ENCODE measurements around the gene AHCYL2.
"Not testable (repeated sequence)": the region's sequence is repeated elsewhere in the genome, so short reads cannot be mapped to it uniquely, and the experiment has no call there.

Gene AHCYL2

GRCh38 chr7:129385598-129385997, 160.8 kb downstream of the AHCYL2 start:
- no peak for DNase-seq

DNA sequence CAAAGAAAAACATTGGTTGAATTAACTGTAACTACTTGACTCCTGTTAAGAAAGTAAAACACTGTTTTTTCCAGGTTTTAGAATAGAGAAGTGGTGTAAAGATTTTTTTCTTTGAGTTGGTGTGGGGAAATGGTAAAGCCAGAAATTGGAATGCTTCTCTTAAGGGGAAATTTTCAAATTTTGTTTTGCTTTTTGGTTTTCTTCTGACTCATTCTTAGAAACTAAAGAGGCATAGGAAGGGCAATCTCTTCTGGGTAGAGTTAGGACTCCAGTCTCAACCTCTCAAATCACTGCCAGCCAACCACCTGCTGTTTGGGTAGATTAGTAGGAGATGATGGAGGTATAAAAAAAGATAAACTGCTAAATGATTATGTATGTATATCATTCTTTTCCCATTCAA, 161.7 kb downstream of the AHCYL2 start:
- no peak for DNase-seq

DNA sequence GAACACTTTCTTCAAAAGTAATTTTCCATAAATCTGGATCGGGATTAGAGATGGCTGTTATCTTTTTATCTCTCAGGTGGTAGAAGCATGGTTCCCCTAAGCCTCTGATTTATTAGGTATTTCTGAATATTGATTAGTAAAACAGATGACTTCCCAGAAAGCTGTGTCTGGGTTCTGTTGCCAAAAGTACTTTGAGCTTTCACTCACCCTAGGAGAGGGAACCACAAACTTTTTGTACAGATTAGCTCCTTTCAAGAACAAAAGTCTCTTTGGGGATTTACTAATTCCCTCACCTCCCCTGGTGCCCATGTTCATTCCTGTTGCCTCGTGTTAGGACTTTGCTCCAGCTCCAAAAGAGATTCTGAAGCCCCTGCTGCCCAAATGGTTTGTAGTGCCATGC, 162.7 kb downstream of the AHCYL2 start:
- DNase-seq, result no peak

DNA sequence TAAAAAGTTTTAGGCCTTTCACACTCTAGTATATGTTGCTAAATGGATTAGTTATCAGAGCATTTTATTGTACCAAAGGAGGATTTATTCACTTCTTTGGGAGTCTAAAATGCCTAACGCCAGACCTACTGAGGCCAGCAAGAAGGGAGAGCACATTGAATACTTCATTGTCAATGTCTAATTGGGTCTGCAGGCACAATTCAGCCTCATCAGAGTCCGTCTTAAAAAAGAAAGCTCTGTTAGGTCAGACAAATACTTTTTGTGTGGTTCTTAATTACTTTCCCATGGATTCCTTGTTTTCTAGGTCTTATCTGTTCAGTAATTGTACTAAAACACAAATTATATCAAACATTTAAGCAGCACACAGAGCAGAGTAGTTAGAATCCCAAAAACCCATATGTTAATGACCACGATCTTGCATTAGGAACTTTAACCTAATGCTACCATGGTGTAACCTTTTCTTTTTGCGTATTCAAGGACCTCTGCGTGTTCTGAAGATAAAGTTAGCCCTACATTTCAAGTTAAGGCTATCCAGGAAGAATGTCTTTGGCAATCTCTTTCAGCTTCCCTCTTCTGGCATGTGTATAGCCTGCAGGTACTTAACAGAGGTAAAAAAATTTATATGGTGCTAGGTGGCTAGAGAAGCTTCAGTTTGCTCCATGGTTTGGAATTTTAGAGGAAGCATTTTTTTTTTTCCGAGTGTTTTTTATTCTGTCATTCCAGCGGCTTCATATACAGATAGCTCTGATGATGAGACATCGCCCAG, 163.7 kb downstream of the AHCYL2 start:
- DNase-seq, result no peak

- no peak for DNase-seq
Observed at GRCh38 chr7:129389829-129390228, 165.0 kb downstream of the AHCYL2 start.

DNA sequence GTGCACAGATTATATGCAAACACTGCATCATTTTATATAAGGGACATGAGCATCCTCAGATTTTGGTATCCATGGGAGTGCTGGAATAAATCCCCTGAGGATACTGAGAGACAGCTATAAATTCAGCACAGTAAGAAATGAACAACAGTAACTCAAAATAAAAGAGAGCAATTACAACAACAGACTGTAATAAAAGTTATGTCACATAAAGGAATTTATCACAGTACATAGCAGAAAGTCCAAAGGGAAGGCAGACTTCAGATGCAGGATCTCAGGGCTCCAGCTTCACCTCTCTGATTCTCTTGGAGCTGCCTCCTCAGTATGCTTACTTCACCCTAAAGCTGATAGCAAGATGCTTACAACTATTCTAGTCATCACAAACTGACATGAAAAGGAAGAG, 165.5 kb downstream of the AHCYL2 start:
- DNase-seq, result no peak

- no peak for DNase-seq
Observed at GRCh38 chr7:129391546-129392171, 166.8 kb downstream of the AHCYL2 start.

- no peak for DNase-seq
Observed at GRCh38 chr7:129393255-129393654, 168.4 kb downstream of the AHCYL2 start.

DNA sequence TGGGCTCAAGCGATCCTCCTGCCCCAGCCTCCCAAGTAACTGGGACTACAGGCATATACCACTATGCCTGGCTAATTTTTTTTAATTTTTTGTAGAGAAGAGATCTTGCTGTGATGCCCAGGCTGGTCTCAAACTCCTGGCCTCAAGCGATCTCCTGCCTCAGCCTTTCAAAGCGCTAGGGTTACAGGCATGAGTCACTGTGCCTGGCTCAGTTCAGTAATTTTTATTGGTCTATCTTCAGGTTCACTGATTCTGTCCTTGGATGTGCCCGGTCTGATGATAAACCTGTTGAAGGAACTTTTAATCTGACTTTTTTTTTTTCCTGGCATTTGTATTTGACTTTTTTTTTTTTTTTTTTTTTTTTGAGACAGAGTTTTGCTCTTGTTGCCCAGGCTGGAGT, 169.3 kb downstream of the AHCYL2 start:
- no peak for DNase-seq

- DNase-seq, result peak; percentile 8 to 41 (median 27)
Observed at GRCh38 chr7:129394982-129395914, 170.4 kb downstream of the AHCYL2 start.

DNA sequence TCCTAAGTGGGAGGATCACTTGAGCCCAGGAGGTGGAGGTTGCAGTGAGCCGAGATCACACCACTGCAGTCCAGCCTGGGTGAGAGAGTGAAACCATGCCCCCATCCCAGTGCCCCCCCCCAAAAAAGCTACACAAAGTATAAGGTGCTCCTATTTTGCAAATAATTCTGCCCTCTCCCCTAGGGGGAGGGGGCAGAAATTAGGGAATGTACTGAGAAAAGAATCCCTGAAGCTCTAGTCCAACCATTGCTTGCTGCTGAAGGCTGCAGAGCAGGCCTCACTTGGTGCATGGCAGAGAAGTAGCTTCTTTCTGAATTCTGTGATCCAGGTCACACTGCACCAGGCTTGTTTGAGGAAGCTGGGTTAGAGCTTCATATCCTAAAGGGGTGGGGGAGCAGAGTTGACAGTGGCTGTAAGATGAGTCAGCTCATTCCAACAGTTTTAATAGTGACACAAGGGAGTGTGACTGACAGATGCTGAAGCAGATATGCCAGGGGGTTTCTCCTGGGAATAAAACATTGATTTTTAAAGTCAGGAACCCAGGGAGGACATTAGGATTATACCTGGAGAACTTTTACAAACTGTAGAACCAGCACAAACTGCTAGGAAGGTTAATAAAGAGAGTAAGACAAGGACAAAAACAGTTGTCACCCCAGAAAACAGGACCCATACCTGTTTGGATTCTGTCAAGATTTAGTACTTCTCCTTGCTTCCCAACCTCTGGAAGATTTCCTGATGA, 176.6 kb downstream of the AHCYL2 start:
- DNase-seq, result peak; percentile 64 to 79 (median 75)

DNA sequence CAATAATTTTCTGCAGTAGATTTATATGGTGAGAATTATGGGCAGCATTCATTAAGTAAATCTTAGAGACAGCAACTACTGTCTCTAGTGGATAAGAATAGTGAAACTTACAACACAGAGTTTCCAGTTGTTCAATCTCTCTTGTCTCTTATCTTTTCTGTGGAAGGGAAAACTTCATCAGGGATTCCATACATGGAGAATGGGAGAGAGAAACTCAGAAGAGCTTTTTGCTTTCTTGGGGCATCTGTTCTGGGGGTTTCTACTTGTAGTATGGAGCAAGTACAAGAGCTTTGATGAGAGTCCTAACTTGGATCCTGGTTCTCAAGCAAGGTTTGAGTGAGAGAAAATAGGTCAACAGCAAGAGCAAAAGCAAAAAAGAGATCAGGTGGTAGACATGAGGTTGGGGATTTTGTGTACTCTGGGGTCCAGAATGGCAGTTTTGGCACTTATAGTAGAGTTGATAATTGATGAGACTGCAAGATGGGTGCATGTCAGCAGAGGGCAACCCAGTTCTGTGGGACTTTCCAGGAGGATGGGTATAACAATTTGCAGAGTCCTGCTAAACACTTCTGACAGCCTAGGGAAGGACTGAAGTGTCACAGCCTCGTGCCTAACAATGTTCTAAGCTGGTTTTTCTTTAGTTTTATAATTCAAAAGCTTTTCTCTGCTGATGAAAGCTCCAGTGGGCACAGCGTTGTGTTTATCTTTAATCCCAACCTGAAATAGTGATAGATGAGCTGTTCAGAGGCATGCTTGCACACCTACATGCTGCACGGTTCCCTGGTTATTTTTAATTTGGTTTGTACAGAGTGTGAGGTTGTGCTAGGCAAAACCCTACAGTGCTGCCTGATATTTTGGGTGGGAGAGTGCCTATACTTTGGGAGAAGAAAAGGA, 177.4 kb downstream of the AHCYL2 start:
- peak in 1 of 4 experiments; percentile 18 for DNase-seq

- no peak for DNase-seq
Observed at GRCh38 chr7:129405527-129405926, 180.7 kb downstream of the AHCYL2 start.

- not testable (repeated sequence) for DNase-seq
Observed at GRCh38 chr7:129410238-129410637, 185.4 kb downstream of the AHCYL2 start.

- no peak for DNase-seq
Observed at GRCh38 chr7:129412501-129412900, 187.7 kb downstream of the AHCYL2 start.

- no peak for DNase-seq
Observed at GRCh38 chr7:129417073-129417472, 192.2 kb downstream of the AHCYL2 start.

- DNase-seq, result no peak
Observed at GRCh38 chr7:129421717-129422250, 197.0 kb downstream of the AHCYL2 start.

DNA sequence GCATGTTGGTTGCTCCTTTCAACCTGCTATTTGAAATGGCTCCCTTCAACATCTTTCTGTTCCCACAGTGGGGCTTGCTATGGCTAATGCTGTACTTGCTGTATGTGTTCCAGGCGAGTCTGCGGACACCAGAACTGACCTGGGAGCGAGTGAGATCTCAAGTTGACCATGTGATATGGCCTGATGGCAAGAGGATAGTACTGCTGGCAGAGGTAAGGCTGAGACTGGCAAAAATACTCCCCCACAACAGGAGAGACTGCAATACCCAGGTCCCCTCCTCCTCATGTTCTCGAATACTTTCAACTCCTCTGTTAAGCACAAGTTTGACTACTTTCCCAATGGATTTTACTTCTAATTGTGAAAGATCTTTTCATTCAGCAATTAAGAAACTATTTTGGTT, 197.9 kb downstream of the AHCYL2 start:
- no peak for DNase-seq

DNA sequence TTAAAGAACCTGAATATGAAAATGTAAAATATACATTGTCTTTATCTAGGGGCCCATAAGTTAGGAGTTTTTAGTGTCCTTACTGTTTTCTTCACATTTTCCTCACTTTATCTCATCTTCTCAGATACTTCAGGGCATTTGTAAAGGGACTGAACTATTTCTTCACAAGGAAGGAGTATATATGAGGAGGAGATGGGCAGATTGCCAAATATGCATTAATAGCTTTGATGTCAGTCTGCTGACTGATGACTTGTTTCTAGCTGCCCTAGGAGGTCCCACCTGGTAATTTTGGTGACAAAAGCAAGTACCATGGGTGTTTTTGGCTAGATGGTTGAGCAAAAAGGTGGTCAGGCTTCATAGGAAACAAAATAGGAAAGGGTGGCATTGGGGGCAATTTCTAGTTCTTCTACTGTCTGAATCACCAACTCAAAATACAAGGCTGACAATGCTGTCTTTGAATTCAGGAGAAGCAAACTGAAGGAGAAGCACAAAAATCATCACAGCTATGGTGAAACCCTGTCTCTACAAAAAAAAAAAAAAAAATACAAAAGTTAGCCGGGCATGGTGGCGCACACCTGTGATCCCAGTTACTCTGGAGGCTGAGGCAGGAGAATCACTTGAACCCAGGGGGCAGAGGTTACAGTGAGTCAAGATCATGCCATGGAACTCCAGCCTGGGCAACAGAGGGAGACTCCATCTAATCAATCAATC, 199.0 kb downstream of the AHCYL2 start:
- no peak for DNase-seq

DNA sequence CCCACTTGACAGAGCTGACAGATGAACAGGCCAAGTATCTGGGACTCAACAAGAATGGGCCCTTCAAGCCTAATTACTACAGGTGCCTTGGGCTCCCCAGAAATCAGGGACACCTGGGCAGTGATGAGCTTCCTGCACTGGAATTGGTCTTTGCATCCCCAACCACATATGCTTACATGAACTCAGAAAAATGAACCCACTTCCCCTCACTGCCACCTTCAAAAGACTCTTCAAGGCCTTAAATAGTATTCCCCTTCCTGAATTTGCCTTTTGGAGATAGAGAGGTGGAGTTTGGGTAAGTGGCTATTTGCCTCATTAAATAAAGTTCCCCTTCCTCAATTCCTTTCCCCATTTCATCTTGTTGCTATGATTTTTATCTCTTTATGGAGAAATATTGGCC, 201.7 kb downstream of the AHCYL2 start:
- DNase-seq, result no peak
